IMR-90 (cell line): Measurements from ENCODE around the gene DHFR. TPM values are rescaled to one million over a fixed set of nuclear protein-coding genes. Genes with fewer than 3 reads are reported as not detected.

ENCODE experiments used
- ATAC-seq: fragments of 200-7000 bp; cut with Tn5 transposase; 2 replicates; pipeline ENCODE4 v1.9.1; 2020; ENCODE audit warnings: low read depth, mild to moderate bottlenecking, moderate library complexity
- BruUV-seq: library from RNA; stranded (reverse); fragments of 400-500 nt; replicated peaks from 2 replicates; lab custom pipeline; 2021; lab: Mats Ljungman, UMichigan
- CTCF ChIA-PET: fragments of 300-600 bp; formaldehyde crosslinking; extraction: SDS; loops from one replicate; lab custom pipeline; 2021; ENCODE audit warnings: antibody characterized with exemption; lab: Yijun Ruan, JAX
- POLR2A ChIA-PET: fragments of 300-600 bp; sonication (Branson Sonifier 250); formaldehyde crosslinking; loops from one replicate; lab custom pipeline; 2022; ENCODE audit warnings: antibody characterized with exemption; ENCODE audit not compliant: unreplicated experiment; lab: Charles Lee
- DNase-seq: peaks from one replicate; pipeline ENCODE4 v3.0.0; 2013
- H2AFZ ChIP-seq: replicated peaks from 2 replicates; pipeline ENCODE3; 2013; ENCODE audit warnings: low read length, mild to moderate bottlenecking; ENCODE audit not compliant: poor library complexity
- H2AK5ac ChIP-seq: 2 replicates; pipeline ENCODE4 v1.6.1; 2013; ENCODE audit warnings: low read depth, low read length, inconsistent platforms
- H2AK9ac ChIP-seq: replicated peaks from 2 replicates; pipeline ENCODE3; 2013; ENCODE audit warnings: mild to moderate bottlenecking, low read depth, low read length, moderate library complexity; ENCODE audit not compliant: poor library complexity
- H2BK120ac ChIP-seq: 2 replicates; pipeline ENCODE4 v1.6.1; 2013; ENCODE audit warnings: low read depth, low read length, inconsistent platforms
- H2BK15ac ChIP-seq: 3 replicates; pipeline ENCODE4 v1.6.1; 2013; ENCODE audit warnings: low read depth, low read length, inconsistent platforms
- H2BK20ac ChIP-seq: 2 replicates; pipeline ENCODE4 v1.6.1; 2013; ENCODE audit warnings: low read depth, mild to moderate bottlenecking, inconsistent platforms, low read length, moderate library complexity
- H2BK5ac ChIP-seq: 2 replicates; pipeline ENCODE4 v1.6.1; 2013; ENCODE audit warnings: mild to moderate bottlenecking, low read depth, low read length, inconsistent platforms; ENCODE audit not compliant: poor library complexity, severe bottlenecking
- H3K14ac ChIP-seq: replicated peaks from 2 replicates; pipeline ENCODE4 v1.6.1; 2013; ENCODE audit warnings: low read depth, low read length, inconsistent platforms
- H3K18ac ChIP-seq: 2 replicates; pipeline ENCODE4 v1.6.1; 2013; ENCODE audit warnings: low read depth, low read length, control low read depth
- H3K23ac ChIP-seq: 2 replicates; pipeline ENCODE4 v1.6.1; 2013; ENCODE audit warnings: low read depth, low read length, inconsistent platforms
- H3K27ac ChIP-seq: 2 replicates; pipeline ENCODE4 v1.5.1; 2013; ENCODE audit warnings: mild to moderate bottlenecking, control low read depth, low read length; ENCODE audit not compliant: insufficient read depth
- H3K27me3 ChIP-seq: 2 replicates; pipeline ENCODE4 v1.6.1; 2013; ENCODE audit warnings: low read length; ENCODE audit not compliant: control insufficient read depth, insufficient read depth
- H3K36me3 ChIP-seq: 2 replicates; pipeline ENCODE4 v1.6.1; 2013; ENCODE audit warnings: low read length, mixed read lengths; ENCODE audit not compliant: control insufficient read depth, insufficient read depth
- H3K4ac ChIP-seq: 2 replicates; pipeline ENCODE4 v1.6.1; 2013; ENCODE audit warnings: low read depth, low read length, inconsistent platforms
- H3K4me1 ChIP-seq: 2 replicates; pipeline ENCODE4 v1.6.1; 2013; ENCODE audit warnings: low read length, mixed read lengths; ENCODE audit not compliant: control insufficient read depth, insufficient read depth
- H3K4me2 ChIP-seq: 2 replicates; pipeline ENCODE4 v1.6.1; 2013; ENCODE audit warnings: low read depth, mild to moderate bottlenecking, control low read depth, low read length, moderate library complexity
- H3K4me3 ChIP-seq: 2 replicates; pipeline ENCODE4 v1.5.1; 2013; ENCODE audit warnings: low read depth, mild to moderate bottlenecking, control low read depth, low read length, moderate library complexity; ENCODE audit not compliant: insufficient read depth
- H3K56ac ChIP-seq: 2 replicates; pipeline ENCODE4 v1.6.1; 2013; ENCODE audit warnings: low read length, inconsistent platforms; ENCODE audit not compliant: insufficient read depth; ENCODE audit errors: extremely low read depth
- H3K79me1 ChIP-seq, 2 experiments: 2 replicates each; pipeline ENCODE4 v1.6.1; 2013; ENCODE audit warnings: low read length in 2 of 2, inconsistent platforms in 1 of 2, low read depth in 1 of 2
- H3K9ac ChIP-seq: 2 replicates; pipeline ENCODE4 v1.6.1; 2013; ENCODE audit warnings: low read depth, low read length, control low read depth
- H3K9me1 ChIP-seq: 2 replicates; pipeline ENCODE4 v1.6.1; 2013; ENCODE audit warnings: low read length, inconsistent platforms; ENCODE audit not compliant: insufficient read depth
- H3K9me3 ChIP-seq: 2 replicates; pipeline ENCODE4 v1.6.1; 2013; ENCODE audit warnings: low read length; ENCODE audit not compliant: control insufficient read depth, insufficient read depth
- H4K20me1 ChIP-seq: 2 replicates; pipeline ENCODE4 v1.6.1; 2013; ENCODE audit warnings: low read length, inconsistent platforms; ENCODE audit not compliant: insufficient read depth
- H4K5ac ChIP-seq: 2 replicates; pipeline ENCODE4 v1.6.1; 2013; ENCODE audit warnings: mild to moderate bottlenecking, low read depth, low read length, control low read depth
- H4K8ac ChIP-seq, 2 experiments: 2 replicates each; pipeline ENCODE4 v1.6.1; 2013; ENCODE audit warnings: low read depth in 2 of 2, low read length in 2 of 2, control low read depth in 1 of 2, inconsistent platforms in 1 of 2
- H4K91ac ChIP-seq: 2 replicates; pipeline ENCODE4 v1.6.1; 2013; ENCODE audit warnings: low read depth, low read length, inconsistent platforms; ENCODE audit not compliant: insufficient read depth
- BHLHE40 ChIP-seq: fragments of 150-350 bp; IDR thresholded peaks from 2 replicates; pipeline ENCODE4 v1.6.1; 2016; ENCODE audit warnings: mild to moderate bottlenecking, low read depth, low read length
- CEBPB ChIP-seq: IDR thresholded peaks from 2 replicates; pipeline ENCODE4 v1.6.1; 2012; ENCODE audit warnings: low read depth, low read length, improper control_type of control experiment
- MAFK ChIP-seq: IDR thresholded peaks from 2 replicates; pipeline ENCODE4 v1.6.1; 2012; ENCODE audit warnings: low read depth, low read length, improper control_type of control experiment
- MAZ ChIP-seq: IDR thresholded peaks from 2 replicates; pipeline ENCODE4 v1.6.1; 2012; ENCODE audit warnings: low read depth, mild to moderate bottlenecking, low read length, improper control_type of control experiment, moderate library complexity, borderline replicate concordance
- RCOR1 ChIP-seq: IDR thresholded peaks from 2 replicates; pipeline ENCODE4 v1.6.1; 2012; ENCODE audit warnings: mild to moderate bottlenecking, low read length, improper control_type of control experiment; ENCODE audit not compliant: insufficient replicate concordance
- WGBS, 2 experiments: methylation state at CpG; one replicate each; pipeline versions ENCODE4 v1.1.5 to v1.1.7; 2013; ENCODE audit warnings: missing lambda C conversion rate in 2 of 2; ENCODE audit not compliant: insufficient read length in 1 of 2; ENCODE audit errors: extremely low coverage in 2 of 2; 5-methylcytosine and 5-hydroxymethylcytosine counted together
- dilution Hi-C: fragments of 300-500 bp; cut with HindIII; formaldehyde crosslinking; loops from one replicate; pipeline ENCODE4 v1.14.3; 2018; ENCODE audit warnings: low sequenced_read_pairs; ENCODE audit not compliant: unreplicated experiment
- in situ Hi-C: fragments of 300-500 bp; cut with MboI; formaldehyde crosslinking; loops from 3 replicates; pipeline ENCODE4 v1.14.3; 2019; ENCODE audit warnings: low sequenced_read_pairs, inconsistent platforms, mixed read lengths
- intact Hi-C: fragments of 100-400 bp; cut with micrococcal nuclease; formaldehyde crosslinking; loops from 2 replicates; pipeline ENCODE4 v1.10.0; 2022
- polyA plus RNA-seq, 3 experiments: library from polyadenylated mRNA; depleted of rRNA; stranded (reverse); fragments of >200 nt; gene quantifications; 2 replicates each; pipeline ENCODE4 v1.2.3, GENCODE V29; 2012; ENCODE audit warnings: low replicate concordance in 1 of 3
- total RNA-seq: library from RNA; depleted of rRNA; stranded (reverse); fragments of >200 nt; gene quantifications from 2 replicates; pipeline ENCODE4 v1.2.3, GENCODE V29; 2012
- TF ChIP-seq, protein P1 (sequence below): fragments of 150-350 bp; IDR thresholded peaks from 2 replicates; pipeline ENCODE4 v1.6.1; 2016; ENCODE audit warnings: low read depth, mild to moderate bottlenecking, low read length, moderate library complexity, borderline replicate concordance
- TF ChIP-seq, protein P2 (sequence below): conservative IDR thresholded peaks from 2 replicates; pipeline ENCODE4 v1.5.1; 2012; ENCODE audit warnings: mild to moderate bottlenecking, low read depth, low read length, improper control_type of control experiment
- TF ChIP-seq, protein P3 (sequence below): fragments of 150-350 bp; IDR thresholded peaks from 2 replicates; pipeline ENCODE4 v1.6.1; 2017; ENCODE audit warnings: mild to moderate bottlenecking, antibody characterized with exemption, low read length, low read depth

The DHFR gene
- total and polyA plus RNA-seq, 2 of the 4 experiments (the other 2 are of a cell fraction): 20.6 to 29.4 TPM

DNA sequence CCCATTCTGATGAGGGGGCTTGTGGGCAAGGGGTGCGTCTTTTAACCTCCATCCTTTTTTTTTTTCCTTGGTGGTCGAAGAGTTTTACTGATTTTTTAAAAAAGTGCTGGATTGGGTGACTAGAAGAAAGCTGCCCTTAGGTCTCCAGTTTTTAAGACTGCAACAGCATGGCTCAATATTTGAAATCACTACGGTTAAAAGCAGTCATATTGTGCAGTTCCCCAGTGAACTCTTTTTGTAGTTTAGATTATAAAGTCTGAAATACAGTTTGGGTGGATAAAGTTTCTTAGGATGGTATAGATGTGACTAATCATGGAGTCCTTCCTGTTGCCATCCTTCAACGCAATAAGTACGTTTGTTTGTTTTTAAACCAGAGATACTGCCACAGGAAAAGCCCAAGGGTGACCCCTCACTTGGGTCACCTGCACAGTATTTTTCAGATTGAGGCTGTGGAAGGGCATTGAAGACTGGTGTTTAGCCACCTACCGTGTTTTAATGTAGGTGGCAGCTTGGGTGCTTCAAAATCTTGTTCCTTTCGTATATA lies 520 bp upstream of the DHFR start:
- Histone ChIP-seq H2AK9ac (no peak overlapping the region), H2BK15ac (no peak overlapping the region), H2AK5ac (no peak overlapping the region), H3K4me2 (peak overlapping the region; percentile 94), H3K4me1 (peaks cover 6% of the 10 kb centered on the region), H3K9me3 (no peaks in the 10 kb centered on the region), H2BK120ac (no peak overlapping the region), H3K14ac (peak overlapping the region; percentile 88), H3K4ac (0 out of 2 replicates have a peak overlapping the region, but pooled peaks have one; percentile 50), H3K56ac (peak overlapping the region; percentile 70; the same call in 1 of the 2 replicates), H3K9me1 (no peaks in the 10 kb centered on the region), H4K20me1 (peaks cover 12% of the 10 kb centered on the region), H2BK5ac (peak overlapping the region; percentile 59), H3K27ac (peak overlapping the region; percentile 70), H2BK20ac (no peak overlapping the region), H3K27me3 (no peaks in the 10 kb centered on the region), H4K5ac (peak overlapping the region; percentile 74; the same call in 1 of the 2 replicates), H4K91ac (no peak overlapping the region), H3K79me1 (peaks cover 5 to 34% of the 10 kb centered on the region in 2 experiments), H3K4me3 (peak overlapping the region; percentile 100), H3K9ac (peak overlapping the region; percentile 78), H3K36me3 (peaks cover 4% of the 10 kb centered on the region), H4K8ac (peak overlapping the region; percentile 68 to 95), H3K18ac (peak overlapping the region; percentile 45; the same call in 1 of the 2 replicates), H3K23ac (no peak overlapping the region), H2AFZ (peak overlapping the region; percentile 40)
- in situ Hi-C loops (no loop called here), dilution Hi-C loops (no loop called here), intact Hi-C loops (loop anchor here (5.0 kb wide), 1 partner anchor 168 kb away; the partner anchor contains the start of gene FAM151B)
- no TSS peak for BruUV-seq
- ATAC-seq (no peak), DNase-seq (peak; percentile 32)
- WGBS, 2 experiments: 0% methylated on average over 2 of the region's 7 CpGs; no CpG with 5 or more reads in 1 of the 2 experiments
- TF ChIP-seq MAZ: no peak
- no peak for TF ChIP-seq CEBPB
- TF ChIP-seq BHLHE40: no peak
- no peak for TF ChIP-seq RCOR1
- TF ChIP-seq, protein P1, sequence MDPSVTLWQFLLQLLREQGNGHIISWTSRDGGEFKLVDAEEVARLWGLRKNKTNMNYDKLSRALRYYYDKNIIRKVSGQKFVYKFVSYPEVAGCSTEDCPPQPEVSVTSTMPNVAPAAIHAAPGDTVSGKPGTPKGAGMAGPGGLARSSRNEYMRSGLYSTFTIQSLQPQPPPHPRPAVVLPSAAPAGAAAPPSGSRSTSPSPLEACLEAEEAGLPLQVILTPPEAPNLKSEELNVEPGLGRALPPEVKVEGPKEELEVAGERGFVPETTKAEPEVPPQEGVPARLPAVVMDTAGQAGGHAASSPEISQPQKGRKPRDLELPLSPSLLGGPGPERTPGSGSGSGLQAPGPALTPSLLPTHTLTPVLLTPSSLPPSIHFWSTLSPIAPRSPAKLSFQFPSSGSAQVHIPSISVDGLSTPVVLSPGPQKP: no peak
- TF ChIP-seq, protein P2, sequence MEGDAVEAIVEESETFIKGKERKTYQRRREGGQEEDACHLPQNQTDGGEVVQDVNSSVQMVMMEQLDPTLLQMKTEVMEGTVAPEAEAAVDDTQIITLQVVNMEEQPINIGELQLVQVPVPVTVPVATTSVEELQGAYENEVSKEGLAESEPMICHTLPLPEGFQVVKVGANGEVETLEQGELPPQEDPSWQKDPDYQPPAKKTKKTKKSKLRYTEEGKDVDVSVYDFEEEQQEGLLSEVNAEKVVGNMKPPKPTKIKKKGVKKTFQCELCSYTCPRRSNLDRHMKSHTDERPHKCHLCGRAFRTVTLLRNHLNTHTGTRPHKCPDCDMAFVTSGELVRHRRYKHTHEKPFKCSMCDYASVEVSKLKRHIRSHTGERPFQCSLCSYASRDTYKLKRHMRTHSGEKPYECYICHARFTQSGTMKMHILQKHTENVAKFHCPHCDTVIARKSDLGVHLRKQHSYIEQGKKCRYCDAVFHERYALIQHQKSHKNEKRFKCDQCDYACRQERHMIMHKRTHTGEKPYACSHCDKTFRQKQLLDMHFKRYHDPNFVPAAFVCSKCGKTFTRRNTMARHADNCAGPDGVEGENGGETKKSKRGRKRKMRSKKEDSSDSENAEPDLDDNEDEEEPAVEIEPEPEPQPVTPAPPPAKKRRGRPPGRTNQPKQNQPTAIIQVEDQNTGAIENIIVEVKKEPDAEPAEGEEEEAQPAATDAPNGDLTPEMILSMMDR: no peak
- no peak for TF ChIP-seq MAFK
- TF ChIP-seq, protein P3, sequence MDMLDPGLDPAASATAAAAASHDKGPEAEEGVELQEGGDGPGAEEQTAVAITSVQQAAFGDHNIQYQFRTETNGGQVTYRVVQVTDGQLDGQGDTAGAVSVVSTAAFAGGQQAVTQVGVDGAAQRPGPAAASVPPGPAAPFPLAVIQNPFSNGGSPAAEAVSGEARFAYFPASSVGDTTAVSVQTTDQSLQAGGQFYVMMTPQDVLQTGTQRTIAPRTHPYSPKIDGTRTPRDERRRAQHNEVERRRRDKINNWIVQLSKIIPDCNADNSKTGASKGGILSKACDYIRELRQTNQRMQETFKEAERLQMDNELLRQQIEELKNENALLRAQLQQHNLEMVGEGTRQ: no peak
- CTCF ChIA-PET: no interaction called here
- POLR2A ChIA-PET: no interaction called here
